COLO829 (cell line): ENCODE results near the gene PIK3R2.

Source experiments
- DNase-seq: peaks from one replicate; pipeline ENCODE4 v3.0.0; 2012; ENCODE audit warnings: low spot score

Gene PIK3R2

GRCh38 chr19:18123819-18124218 is 29.1 kb upstream of the PIK3R2 start:
- DNase-seq = no peak

DNA sequence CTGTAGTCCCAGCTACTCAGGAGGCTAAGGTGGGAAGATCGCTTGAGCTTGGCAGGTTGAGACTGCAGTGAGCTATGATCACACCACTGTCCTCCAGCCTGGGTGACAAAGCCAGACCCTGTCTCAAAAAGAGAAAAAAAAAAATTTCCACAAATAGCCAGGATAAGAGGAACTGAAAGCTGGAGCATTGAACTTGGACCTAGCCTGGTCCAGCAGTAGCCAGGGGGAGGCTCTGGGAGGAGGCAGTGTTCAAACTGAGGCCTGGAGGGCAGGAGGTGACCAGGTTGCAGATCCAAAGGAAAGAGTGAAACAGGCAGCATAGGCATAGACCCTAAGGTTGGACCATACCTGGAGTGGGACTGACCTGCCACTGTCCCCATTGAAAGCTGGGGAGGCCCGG is 26.9 kb upstream of the PIK3R2 start:
- DNase-seq = no peak

DNA sequence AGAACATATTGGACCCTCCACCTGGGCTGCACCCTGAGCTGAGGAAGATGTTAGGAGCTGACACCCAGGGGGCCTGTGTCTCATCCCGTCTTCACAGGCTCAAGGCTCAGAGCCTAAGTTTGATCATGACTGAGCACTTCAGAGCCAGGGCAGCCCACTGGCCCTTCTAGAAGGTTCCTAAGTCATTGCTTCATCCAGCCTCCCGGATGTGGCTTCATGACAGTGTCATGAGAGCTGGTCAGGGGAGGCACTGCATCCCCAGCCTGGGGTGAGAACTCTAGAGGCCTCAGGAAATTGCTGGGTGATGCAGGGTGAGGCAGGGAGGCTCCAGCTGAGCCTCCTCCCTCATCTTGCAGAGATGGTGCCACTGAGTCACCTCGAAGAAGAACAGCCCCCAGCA is 24.9 kb upstream of the PIK3R2 start:
- no peak for DNase-seq

DNA sequence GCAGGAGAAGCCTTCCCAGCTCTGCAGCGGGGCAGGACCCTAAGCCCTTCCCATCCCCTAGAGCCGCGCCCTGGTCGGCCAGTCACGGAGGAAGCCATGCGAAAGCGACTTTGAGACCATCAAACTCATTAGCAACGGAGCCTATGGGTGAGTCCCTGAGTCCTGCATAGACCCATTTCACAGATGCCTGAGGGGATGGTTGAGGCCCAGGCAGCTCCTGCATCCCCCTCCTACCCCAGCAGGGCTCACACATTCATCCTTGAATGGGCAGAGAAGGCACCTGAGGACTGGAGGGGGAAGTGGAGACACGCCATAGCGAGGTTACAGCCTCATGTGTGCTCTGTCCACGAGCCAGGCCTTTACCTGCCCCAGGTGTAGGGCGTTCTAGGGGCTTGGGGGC is 24.2 kb upstream of the PIK3R2 start:
- DNase-seq = no peak

DNA sequence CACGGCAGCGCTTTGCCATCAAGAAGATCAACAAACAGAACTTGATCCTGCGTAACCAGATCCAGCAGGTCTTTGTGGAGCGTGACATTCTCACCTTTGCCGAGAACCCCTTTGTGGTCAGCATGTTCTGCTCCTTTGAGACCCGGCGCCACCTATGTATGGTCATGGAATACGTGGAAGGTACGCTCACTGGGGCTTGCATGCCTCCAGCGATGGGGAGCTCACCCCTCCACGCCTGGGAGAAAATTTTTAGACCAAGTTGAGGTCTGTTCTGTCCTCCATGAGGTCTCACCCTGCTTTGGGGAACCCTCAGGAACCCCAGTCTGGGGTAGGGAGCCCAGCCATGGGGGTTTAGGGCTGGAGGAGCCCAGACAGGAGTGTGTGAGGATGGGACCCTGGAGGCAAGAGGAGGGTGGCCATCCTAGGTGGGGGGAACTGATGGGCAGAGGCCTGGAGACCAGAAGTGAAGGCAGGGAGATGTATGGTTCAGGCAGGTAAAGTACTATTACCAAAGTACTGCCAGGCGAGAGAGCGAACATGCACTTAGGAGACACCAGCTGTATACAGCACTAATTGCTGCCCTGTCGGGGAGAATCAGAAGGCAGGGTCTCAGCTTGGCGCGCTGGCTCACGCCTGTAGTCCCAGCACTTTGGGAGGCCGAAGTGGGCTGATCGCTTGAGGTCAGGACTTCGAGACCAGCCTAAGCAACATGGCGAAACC is 22.3 kb upstream of the PIK3R2 start:
- DNase-seq = no peak

DNA sequence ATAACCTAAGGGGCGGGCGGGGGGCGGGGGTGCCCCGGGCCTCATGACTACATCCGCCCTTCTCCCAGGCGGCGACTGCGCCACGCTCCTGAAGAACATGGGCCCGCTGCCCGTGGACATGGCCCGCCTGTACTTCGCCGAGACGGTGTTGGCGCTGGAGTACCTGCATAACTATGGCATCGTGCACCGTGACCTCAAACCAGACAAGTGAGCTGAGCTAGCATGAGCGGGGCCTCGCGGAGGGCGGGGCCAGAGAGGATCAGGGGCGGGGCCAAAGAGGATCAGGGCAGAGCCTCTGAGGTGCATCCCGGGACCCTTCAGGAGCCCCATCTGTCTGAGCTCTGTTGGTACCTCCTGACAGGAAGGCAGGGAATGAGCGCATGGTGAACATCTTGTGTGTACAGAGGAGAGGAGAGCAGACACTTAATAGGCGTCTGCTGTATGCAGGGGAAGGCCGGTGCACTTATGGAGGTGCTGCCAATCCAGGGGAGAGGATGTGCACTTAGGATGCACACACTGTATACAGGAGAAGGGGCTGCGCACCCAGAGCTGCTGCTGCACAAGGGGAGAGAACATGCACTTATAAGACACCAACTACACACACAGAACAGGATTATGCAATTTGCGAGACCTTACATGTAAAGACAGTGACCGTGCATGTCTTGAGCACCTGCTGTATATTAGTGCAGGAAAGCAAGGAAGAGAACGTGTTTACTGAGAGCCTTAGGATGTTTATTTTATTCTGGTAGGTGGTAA is 20.9 kb upstream of the PIK3R2 start:
- no peak for DNase-seq

DNA sequence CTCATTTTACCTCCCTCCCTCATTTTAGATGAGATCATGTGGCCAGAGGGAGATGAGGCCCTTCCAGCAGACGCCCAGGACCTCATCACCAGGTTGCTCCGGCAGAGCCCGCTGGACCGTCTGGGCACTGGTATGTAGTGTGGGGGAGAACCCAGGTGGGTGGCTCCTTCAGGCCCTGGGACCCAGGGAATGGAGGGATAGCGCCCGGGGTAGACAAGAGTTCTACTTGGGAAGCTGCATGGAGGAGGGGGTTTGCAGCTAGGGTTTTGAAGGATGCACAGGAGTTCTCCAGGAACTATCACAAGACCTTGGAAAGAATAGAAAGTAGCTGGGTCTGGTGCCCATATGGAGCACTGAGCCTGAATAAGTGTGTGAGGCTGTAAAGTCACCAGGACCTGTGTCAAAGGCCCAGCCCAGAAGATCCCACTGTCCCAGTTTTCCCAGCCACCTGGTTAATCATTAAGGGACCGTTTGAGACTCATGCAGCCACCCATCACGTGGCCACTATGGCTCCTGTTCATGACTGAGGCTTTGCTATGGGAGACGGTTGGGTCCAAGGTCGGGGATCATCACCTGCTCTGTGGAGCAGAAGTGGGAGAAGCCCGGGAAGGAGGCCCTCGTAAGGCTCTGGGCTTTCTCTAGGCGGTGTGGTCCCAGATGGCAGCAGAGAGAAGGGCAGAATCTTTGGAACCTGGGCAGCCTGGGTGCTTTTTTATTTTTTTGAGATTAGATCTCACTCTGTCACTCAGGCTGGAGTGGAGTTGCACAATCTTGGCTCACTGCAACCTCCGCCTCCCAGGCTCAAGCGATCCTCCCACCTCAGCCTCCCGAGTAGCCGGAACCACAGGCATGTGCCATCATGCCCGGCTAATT is 17.0 kb upstream of the PIK3R2 start:
- DNase-seq = no peak

DNA sequence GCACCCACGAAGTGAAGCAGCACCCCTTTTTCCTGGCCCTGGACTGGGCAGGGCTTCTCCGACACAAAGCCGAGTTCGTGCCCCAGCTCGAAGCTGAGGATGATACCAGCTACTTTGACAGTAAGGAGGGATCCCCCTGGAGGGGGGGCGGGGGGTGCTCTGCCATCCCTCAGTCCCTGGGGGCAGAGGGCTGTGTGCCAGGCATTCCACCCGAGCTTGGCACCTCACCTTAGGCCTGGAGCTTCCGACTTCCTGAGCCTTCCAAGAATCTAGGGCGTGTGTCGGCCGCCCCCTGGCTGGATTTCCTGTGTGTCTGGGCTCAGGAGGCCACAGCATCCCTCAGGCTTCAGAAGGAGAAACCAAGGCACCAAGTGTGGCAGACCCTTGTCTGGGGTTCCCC is 15.7 kb upstream of the PIK3R2 start:
- DNase-seq = no peak

GRCh38 chr19:18137657-18138339 is 15.2 kb upstream of the PIK3R2 start:
- DNase-seq = no peak

DNA sequence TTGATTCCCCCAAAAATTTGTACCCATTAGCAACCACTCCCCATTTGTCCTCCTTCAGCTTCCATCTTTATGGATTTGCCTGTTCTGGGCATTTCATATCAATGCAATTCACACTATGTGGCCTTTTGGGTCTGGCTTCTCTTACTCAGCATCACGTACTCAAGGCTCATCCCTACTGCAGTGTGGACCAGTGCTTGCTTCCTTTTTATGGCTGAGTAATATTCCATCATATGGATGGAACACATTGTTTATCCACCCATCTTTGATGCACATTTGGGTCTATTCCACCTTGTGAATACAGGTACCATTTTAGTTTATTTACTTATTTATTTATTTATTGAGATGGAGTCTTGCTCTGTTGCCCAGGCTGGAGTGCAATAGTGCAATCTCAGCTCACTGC is 12.5 kb upstream of the PIK3R2 start:
- no peak for DNase-seq

GRCh38 chr19:18141031-18141430 is 11.9 kb upstream of the PIK3R2 start:
- DNase-seq = no peak

GRCh38 chr19:18143902-18144301 is 9.1 kb upstream of the PIK3R2 start:
- no peak for DNase-seq

GRCh38 chr19:18144361-18144760 is 8.6 kb upstream of the PIK3R2 start:
- no peak for DNase-seq

DNA sequence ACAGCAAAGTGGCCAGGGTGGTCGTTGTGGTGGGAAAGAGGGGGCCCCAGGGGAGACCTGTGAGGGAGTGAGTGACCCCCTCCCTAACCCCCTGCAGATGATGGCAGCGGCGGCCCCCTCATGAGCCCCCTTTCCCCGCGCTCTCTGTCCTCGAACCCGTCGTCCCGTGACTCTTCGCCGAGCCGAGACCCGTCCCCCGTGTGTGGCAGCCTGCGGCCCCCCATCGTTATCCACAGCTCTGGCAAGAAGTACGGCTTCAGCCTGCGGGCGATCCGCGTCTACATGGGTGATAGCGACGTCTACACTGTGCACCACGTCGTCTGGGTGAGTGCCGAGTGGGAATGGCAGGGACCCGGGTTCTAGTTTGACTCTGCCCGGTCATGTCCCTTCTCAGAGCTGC is 8.1 kb upstream of the PIK3R2 start:
- DNase-seq = no peak

DNA sequence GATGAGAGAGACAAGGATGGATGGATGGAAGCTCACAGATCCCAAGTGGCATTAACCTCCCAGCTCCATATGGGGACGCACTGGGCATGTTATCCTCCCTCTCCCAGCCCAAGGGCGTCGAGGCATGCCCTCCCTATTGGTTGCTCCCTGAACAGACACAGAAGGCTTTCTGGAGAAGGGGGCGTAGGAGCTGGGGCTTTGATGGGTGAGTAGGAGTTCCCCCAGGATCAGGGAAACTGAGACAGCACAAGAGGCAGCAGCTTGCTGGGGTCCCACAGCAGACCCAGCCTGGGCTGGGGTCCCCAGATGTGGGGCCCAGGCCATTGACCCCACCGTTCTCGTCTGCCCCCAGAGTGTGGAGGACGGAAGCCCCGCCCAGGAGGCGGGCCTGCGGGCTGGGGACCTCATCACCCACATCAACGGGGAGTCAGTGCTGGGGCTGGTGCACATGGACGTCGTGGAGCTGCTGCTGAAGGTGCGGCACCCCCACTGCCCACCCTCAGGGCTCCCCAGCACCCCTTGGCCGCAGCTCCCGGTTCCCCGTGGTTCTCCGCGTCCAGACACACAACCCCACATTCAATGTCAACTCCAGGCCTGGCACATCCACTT is 7.5 kb upstream of the PIK3R2 start:
- DNase-seq = no peak

- DNase-seq = no peak
These were observed 5.6 kb upstream of the PIK3R2 start for GRCh38 chr19:18147396-18147795.

GRCh38 chr19:18149596-18149975 is 3.4 kb upstream of the PIK3R2 start:
- no peak for DNase-seq

DNA sequence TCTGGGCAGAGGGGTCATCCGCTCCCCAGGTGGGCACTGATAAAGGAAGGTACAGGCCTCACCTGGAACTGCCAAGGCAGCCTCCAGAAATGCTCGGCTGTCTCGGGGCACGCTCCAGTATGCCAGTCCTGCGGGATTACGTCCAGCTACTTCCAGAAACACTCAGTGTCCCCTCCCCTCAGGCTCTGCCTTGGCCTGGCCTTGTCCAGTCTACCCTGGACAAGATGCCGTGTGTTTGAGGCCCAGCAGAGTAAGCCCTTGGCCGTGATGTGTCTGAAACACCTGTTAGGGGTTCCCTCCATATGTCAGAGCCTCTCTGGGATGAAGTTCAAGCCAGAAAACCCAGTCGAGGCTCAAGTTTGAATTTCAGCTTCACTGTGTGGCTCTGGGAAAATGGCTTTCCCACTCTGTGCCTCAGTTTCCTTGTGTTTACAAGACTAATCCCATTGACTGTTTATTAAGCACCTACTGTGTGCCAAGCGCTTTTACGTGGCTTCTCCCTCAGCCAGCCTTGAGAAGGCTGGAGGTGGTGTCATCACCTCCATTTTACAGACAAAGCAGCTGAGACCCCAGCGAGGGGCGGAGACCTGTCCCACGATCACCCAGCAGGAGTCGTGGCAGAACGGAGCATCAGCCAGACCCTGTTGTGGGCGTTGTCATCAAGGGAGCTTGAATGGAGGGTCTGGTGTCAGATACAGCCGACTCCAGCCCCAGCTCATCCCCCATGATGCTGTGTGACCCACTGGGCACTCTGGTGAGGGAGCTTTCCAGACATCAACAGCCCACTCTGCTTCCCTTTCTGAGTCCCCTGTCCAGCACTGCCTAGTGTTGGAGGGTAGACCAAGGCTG is 2.0 kb upstream of the PIK3R2 start:
- DNase-seq = no peak

GRCh38 chr19:18152442-18152816 is 534 bp upstream of the PIK3R2 start:
- peak; percentile 99 for DNase-seq

DNA sequence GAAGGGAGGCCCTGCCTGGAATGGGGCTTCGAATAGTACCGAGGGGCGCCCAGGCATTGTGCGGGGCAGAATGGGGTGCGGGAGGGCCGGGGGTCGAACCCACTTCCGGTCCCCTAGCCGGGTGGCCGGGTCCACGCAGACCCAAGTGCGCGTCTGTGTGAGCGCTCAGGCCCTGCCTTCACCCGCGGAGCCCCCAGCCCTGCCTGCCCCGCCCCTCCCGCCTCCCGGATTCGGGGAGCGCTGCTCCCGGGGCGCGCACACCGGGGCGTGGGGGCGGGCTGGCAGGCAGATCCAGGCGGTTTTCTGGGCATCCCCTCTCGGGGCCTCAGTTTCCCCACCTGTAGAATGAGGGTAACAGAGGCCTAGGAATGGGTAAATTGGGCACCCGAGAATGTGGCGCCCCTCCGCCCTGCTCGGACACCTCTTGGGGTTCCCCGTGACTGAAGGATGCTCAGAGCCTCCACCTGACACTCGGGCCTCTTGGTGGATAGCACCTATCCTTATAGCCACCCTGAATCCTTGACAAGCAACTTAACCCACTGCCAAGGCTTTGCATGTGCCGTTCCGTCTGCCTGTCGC is 682 bp downstream of the PIK3R2 start:
- DNase-seq = no peak
